HEK293 (cell line): ENCODE measurements around the gene PRTFDC1.

Source experiments
- CTCF ChIP-seq: fragments of 450-650 bp; formaldehyde crosslinking; IDR thresholded peaks from 2 replicates; pipeline ENCODE4 v1.5.1; 2016; ENCODE audit warnings: missing biosample characterization, missing genetic modification characterization
- ZBTB11 ChIP-seq: fragments of 450-650 bp; formaldehyde crosslinking; conservative IDR thresholded peaks from 2 replicates; pipeline ENCODE4 v1.5.1; 2016; ENCODE audit warnings: low read depth, missing biosample characterization, missing genetic modification characterization
- ZNF121 ChIP-seq: fragments of 450-650 bp; formaldehyde crosslinking; IDR thresholded peaks from 2 replicates; pipeline ENCODE4 v1.5.1; 2016; ENCODE audit warnings: missing biosample characterization, missing genetic modification characterization
- ZNF146 ChIP-seq: fragments of 450-650 bp; formaldehyde crosslinking; IDR thresholded peaks from 2 replicates; pipeline ENCODE4 v1.5.1; 2016; ENCODE audit warnings: missing biosample characterization, missing genetic modification characterization
- ZNF596 ChIP-seq: fragments of 450-650 bp; IDR thresholded peaks from 2 replicates; pipeline ENCODE4 v1.5.0; 2018; ENCODE audit warnings: missing biosample characterization, mild to moderate bottlenecking, missing genetic modification characterization, moderate library complexity
- ZNF670 ChIP-seq: fragments of 450-650 bp; formaldehyde crosslinking; IDR thresholded peaks from 2 replicates; pipeline ENCODE4 v1.5.1; 2016; ENCODE audit warnings: missing biosample characterization, missing genetic modification characterization, low read depth

- TF ChIP-seq ZBTB11 (tag by site-specific recombination) (no peak), ZNF596 (tag by site-specific recombination) (no peak), CTCF (tag by site-specific recombination) (no peak), ZNF146 (tag by site-specific recombination) (no peak), ZNF121 (no peak), ZNF670 (tag by site-specific recombination) (no peak)
These were observed 147.4 kb downstream of the PRTFDC1 start for GRCh38 chr10:24804956-24805355.
